H1 (cell line): ENCODE results near the gene SIPA1L2.

Experiments
- CREB1 ChIP-seq: IDR thresholded peaks from 2 replicates; pipeline ENCODE4 v1.6.1; 2012; ENCODE audit warnings: inconsistent platforms
- CTCF ChIP-seq, 3 experiments: IDR thresholded peaks; 1 replicate in 2 of 3; 2 replicates in 1 of 3; pipeline versions ENCODE4 v1.5.1 to v1.6.1; 2011; ENCODE audit warnings: low read length in 3 of 3, mild to moderate bottlenecking in 3 of 3, inconsistent platforms in 2 of 3, low read depth in 1 of 3, moderate library complexity in 1 of 3; ENCODE audit not compliant: insufficient read depth in 1 of 3; ENCODE audit errors: control extremely low read depth in 1 of 3
- SIN3A ChIP-seq, 2 experiments: IDR thresholded peaks in 1 of 2; conservative IDR thresholded peaks in 1 of 2; 2 replicates each; pipeline ENCODE4 v1.6.1; 2011 to 2012; ENCODE audit warnings: low read length in 2 of 2, improper control_type of control experiment in 1 of 2, low read depth in 1 of 2, mild to moderate bottlenecking in 1 of 2
- SP1 ChIP-seq: IDR thresholded peaks from 2 replicates; pipeline ENCODE4 v1.6.1; 2011; ENCODE audit warnings: low read depth, low read length
- USF2 ChIP-seq: IDR thresholded peaks from 2 replicates; pipeline ENCODE4 v1.6.1; 2011; ENCODE audit warnings: low read length, improper control_type of control experiment

GRCh38 chr1:232625319-232625868 lies 4.5 kb downstream of the SIPA1L2 start:
- TF ChIP-seq CTCF (IDR thresholded peaks at IDR 0.05; ENCODE audit: control extremely low read depth in 1 of 3, insufficient read depth in 1 of 3, low read depth in 1 of 3, low read length in 3 of 3) (no peak), CREB1 (no peak), SP1 (no peak), USF2 (no peak), SIN3A (conservative IDR thresholded peaks at IDR 0.05 in 1 of 2, IDR thresholded peaks at IDR 0.05 in 1 of 2; ENCODE audit: low read depth in 1 of 2, low read length in 2 of 2) (no peak)
